Keratinocyte (primary cell): ENCODE measurements around the gene ATG10. TPM values are rescaled to one million over a fixed set of nuclear protein-coding genes. Genes with fewer than 3 reads are reported as not detected.

Experiments
- DNase-seq: peaks from one replicate; pipeline ENCODE4 v3.0.0-alpha.2; 2011; ENCODE audit warnings: low read depth, missing footprints, low spot score
- FAIRE-seq: peaks from 2 replicates; lab custom pipeline; 2011; peaks lifted over from hg19 to GRCh38; lab: Jason Lieb, UNC
- H2AFZ ChIP-seq: 2 replicates; pipeline ENCODE4 v1.6.0; 2012; ENCODE audit warnings: low read length, control low read depth, inconsistent platforms; ENCODE audit not compliant: control insufficient read depth
- H3K27ac ChIP-seq: 2 replicates; pipeline ENCODE4 v1.5.1; 2011; ENCODE audit warnings: low read length; ENCODE audit not compliant: control insufficient read depth, insufficient read depth
- H3K27me3 ChIP-seq: 3 replicates; pipeline ENCODE4 v1.6.0; 2011; ENCODE audit warnings: low read length; ENCODE audit not compliant: control insufficient read depth, insufficient read depth; ENCODE audit errors: extremely low read depth
- H3K36me3 ChIP-seq, 2 experiments: 2 replicates in 1 of 2; 3 replicates in 1 of 2; pipeline ENCODE4 v1.5.1; 2011; ENCODE audit warnings: low read length in 2 of 2, mild to moderate bottlenecking in 1 of 2; ENCODE audit not compliant: control insufficient read depth in 2 of 2, insufficient read depth in 2 of 2; ENCODE audit errors: extremely low read depth in 1 of 2
- H3K4me1 ChIP-seq: 3 replicates; pipeline ENCODE4 v1.5.1; 2011; ENCODE audit warnings: low read length; ENCODE audit not compliant: control insufficient read depth, insufficient read depth; ENCODE audit errors: extremely low read depth
- H3K4me2 ChIP-seq: 3 replicates; pipeline ENCODE4 v1.6.0; 2011; ENCODE audit warnings: low read depth, low read length; ENCODE audit not compliant: control insufficient read depth, insufficient read depth; ENCODE audit errors: extremely low read depth
- H3K4me3 ChIP-seq, 3 experiments: fragments of 200-600 bp in 1 of 3; sonication (generic) in 1 of 3; 2 replicates in 2 of 3; 3 replicates in 1 of 3; pipeline ENCODE4 v1.5.1; 2011 to 2016; ENCODE audit warnings: low read length in 3 of 3, mild to moderate bottlenecking in 3 of 3, control low read depth in 2 of 3, inconsistent platforms in 1 of 3, low read depth in 1 of 3, mixed read lengths in 1 of 3, mixed run types in 1 of 3, moderate library complexity in 1 of 3; ENCODE audit not compliant: control insufficient read depth in 2 of 3, insufficient read depth in 2 of 3; ENCODE audit errors: extremely low read depth in 1 of 3
- H3K79me2 ChIP-seq: 2 replicates; pipeline ENCODE4 v1.6.0; 2012; ENCODE audit warnings: low read length; ENCODE audit not compliant: control insufficient read depth, insufficient read depth
- H3K9ac ChIP-seq: 3 replicates; pipeline ENCODE4 v1.6.0; 2011; ENCODE audit warnings: low read length; ENCODE audit not compliant: control insufficient read depth, insufficient read depth; ENCODE audit errors: extremely low read depth
- H3K9me1 ChIP-seq: 3 replicates; pipeline ENCODE4 v1.6.0; 2011; ENCODE audit warnings: low read length; ENCODE audit not compliant: control insufficient read depth, insufficient read depth; ENCODE audit errors: extremely low read depth
- H3K9me3 ChIP-seq: 2 replicates; pipeline ENCODE4 v1.5.1; 2012; ENCODE audit warnings: low read depth, low read length; ENCODE audit not compliant: control insufficient read depth
- H4K20me1 ChIP-seq: 3 replicates; pipeline ENCODE4 v1.6.0; 2011; ENCODE audit warnings: low read length; ENCODE audit not compliant: control insufficient read depth, insufficient read depth; ENCODE audit errors: extremely low read depth
- CTCF ChIP-seq, 3 experiments: IDR thresholded peaks in 1 of 3; conservative IDR thresholded peaks in 1 of 3; optimal IDR thresholded peaks in 1 of 3; 2 replicates in 2 of 3; 3 replicates in 1 of 3; pipeline versions ENCODE3 to v1.5.1; 2011; ENCODE audit warnings: low read length in 3 of 3, mild to moderate bottlenecking in 3 of 3, moderate library complexity in 2 of 3, control low read depth in 1 of 3, inconsistent platforms in 1 of 3; ENCODE audit not compliant: insufficient read depth in 2 of 3; ENCODE audit errors: extremely low read depth in 1 of 3
- EZH2 ChIP-seq: IDR thresholded peaks from one replicate; pipeline ENCODE4 v1.6.1; 2012; ENCODE audit warnings: inconsistent platforms, mild to moderate bottlenecking, low read length, moderate library complexity
- dilution Hi-C: fragments of 300-500 bp; cut with MboI; formaldehyde crosslinking; loops from one replicate; pipeline ENCODE4 v1.7.0; 2020; ENCODE audit warnings: low sequenced_read_pairs; ENCODE audit not compliant: extremely low pct_ligation_motif_present
- polyA plus RNA-seq, 5 experiments: library from polyadenylated mRNA; depleted of rRNA in 3 of 5; stranded (reverse) in 3 of 5; stranded (forward) in 1 of 5; unstranded in 1 of 5; fragments of >200 nt; gene quantifications; 1 replicate in 1 of 5; 2 replicates in 3 of 5; 3 replicates in 1 of 5; pipeline versions ENCODE4 v1.2.1 to v1.2.3, GENCODE V29; 2011 to 2012; ENCODE audit warnings: missing spikeins in 2 of 5, low read depth in 1 of 5, low replicate concordance in 1 of 5

Gene ATG10
- polyA plus RNA-seq, 1 donor (not counting 4 experiments of a cell fraction or from before 2014, with no cell fraction given) = 5.4 TPM

GRCh38 chr5:82257729-82258128, 285.9 kb downstream of the ATG10 start:
- Histone ChIP-seq H2AFZ (no peak overlapping the region), H3K4me1 (no peaks in the 10 kb centered on the region), H3K36me3 (no peaks in the 10 kb centered on the region), H3K9ac (no peak overlapping the region), H4K20me1 (no peaks in the 10 kb centered on the region), H3K79me2 (no peaks in the 10 kb centered on the region), H3K9me1 (peaks cover 2% of the 10 kb centered on the region), H3K4me3 (no peak overlapping the region), H3K9me3 (no peaks in the 10 kb centered on the region), H3K4me2 (no peak overlapping the region), H3K27me3 (no peaks in the 10 kb centered on the region), H3K27ac (no peak overlapping the region)
- dilution Hi-C loops = no loop called here
- TF ChIP-seq CTCF (optimal IDR thresholded peaks at IDR 0.05 in 1 of 3, IDR thresholded peaks at IDR 0.05 in 1 of 3, conservative IDR thresholded peaks at IDR 0.05 in 1 of 3; ENCODE audit: extremely low read depth in 1 of 3, insufficient read depth in 2 of 3, low read length in 3 of 3) (no peak), EZH2 (no peak)
- FAIRE-seq = no peak
- DNase-seq = no peak

GRCh38 chr5:82259172-82259800, 287.5 kb downstream of the ATG10 start:
- Histone ChIP-seq H3K9ac (no peak overlapping the region), H3K27ac (no peak overlapping the region), H3K4me2 (no peak overlapping the region), H3K4me1 (no peaks in the 10 kb centered on the region), H2AFZ (no peak overlapping the region), H3K9me1 (no peaks in the 10 kb centered on the region), H4K20me1 (no peaks in the 10 kb centered on the region), H3K79me2 (no peaks in the 10 kb centered on the region), H3K4me3 (no peak overlapping the region), H3K27me3 (no peaks in the 10 kb centered on the region), H3K36me3 (no peaks in the 10 kb centered on the region), H3K9me3 (no peaks in the 10 kb centered on the region)
- dilution Hi-C loops = no loop called here
- DNase-seq (no peak), FAIRE-seq (no peak)
- no peak for TF ChIP-seq EZH2
- peak in 2 of 3 experiments; percentile 26 to 29 for TF ChIP-seq CTCF (optimal IDR thresholded peaks at IDR 0.05 in 1 of 3, IDR thresholded peaks at IDR 0.05 in 1 of 3, conservative IDR thresholded peaks at IDR 0.05 in 1 of 3; ENCODE audit: extremely low read depth in 1 of 3, insufficient read depth in 2 of 3, low read length in 3 of 3)
